GOT3 (cell line): Measurements from ENCODE around the gene CECR2.
"Not testable (repeated sequence)": the region's sequence is repeated elsewhere in the genome, so short reads cannot be mapped to it uniquely, and the experiment has no call there.

ENCODE experiments used
- DNase-seq: peaks from one replicate; lab custom pipeline; 2025; ENCODE audit warnings: mixed read lengths; lab: John Stamatoyannopoulos, UW

CECR2 gene

GRCh38 chr22:17402293-17402692, 33.0 kb downstream of the CECR2 start:
- DNase-seq = no peak

GRCh38 chr22:17403906-17404305, 34.6 kb downstream of the CECR2 start:
- DNase-seq = no peak

GRCh38 chr22:17407643-17408042, 38.4 kb downstream of the CECR2 start:
- no peak for DNase-seq

- no peak for DNase-seq
Observed at GRCh38 chr22:17410576-17410975, 41.3 kb downstream of the CECR2 start.

- no peak for DNase-seq
Observed at GRCh38 chr22:17411213-17411612, 42.0 kb downstream of the CECR2 start.

GRCh38 chr22:17412232-17412631, 43.0 kb downstream of the CECR2 start:
- DNase-seq = no peak

GRCh38 chr22:17418890-17419324, 49.6 kb downstream of the CECR2 start:
- DNase-seq = no peak

- DNase-seq = no peak
Observed at GRCh38 chr22:17419348-17419747, 50.1 kb downstream of the CECR2 start.

- no peak for DNase-seq
Observed at GRCh38 chr22:17422736-17423343, 53.6 kb downstream of the CECR2 start.

- no peak for DNase-seq
Observed at GRCh38 chr22:17423616-17424015, 54.4 kb downstream of the CECR2 start.

GRCh38 chr22:17427528-17427927, 58.3 kb downstream of the CECR2 start:
- not testable (repeated sequence) for DNase-seq

- no peak for DNase-seq
Observed at GRCh38 chr22:17429516-17429915, 60.3 kb downstream of the CECR2 start.

GRCh38 chr22:17430412-17430811, 61.2 kb downstream of the CECR2 start:
- DNase-seq = no peak

- DNase-seq = no peak
Observed at GRCh38 chr22:17431179-17431578, 61.9 kb downstream of the CECR2 start.

- no peak for DNase-seq
Observed at GRCh38 chr22:17434856-17435255, 65.6 kb downstream of the CECR2 start.

GRCh38 chr22:17435375-17435774, 66.1 kb downstream of the CECR2 start:
- no peak for DNase-seq

- no peak for DNase-seq
Observed at GRCh38 chr22:17436382-17436980, 67.2 kb downstream of the CECR2 start.

GRCh38 chr22:17436981-17437412, 67.7 kb downstream of the CECR2 start:
- DNase-seq = no peak

- no peak for DNase-seq
Observed at GRCh38 chr22:17438026-17438425, 68.8 kb downstream of the CECR2 start.

- DNase-seq = no peak
Observed at GRCh38 chr22:17441326-17441725, 72.1 kb downstream of the CECR2 start.

- no peak for DNase-seq
Observed at GRCh38 chr22:17443405-17444203, 74.3 kb downstream of the CECR2 start.

GRCh38 chr22:17444204-17444504, 74.9 kb downstream of the CECR2 start:
- no peak for DNase-seq

GRCh38 chr22:17446698-17447097, 77.4 kb downstream of the CECR2 start:
- DNase-seq = no peak
